Duodenal mucosa (tissue), 2 donors: ENCODE measurements around the gene HOXC12.

Experiments
- H3K27ac ChIP-seq: one replicate; pipeline ENCODE4 v1.7.0; 2013; ENCODE audit warnings: low read depth, low read length
- H3K27me3 ChIP-seq, 2 donors: one replicate each; pipeline ENCODE4 v1.7.0; 2013; ENCODE audit warnings: low read length in 2 of 2, control low read depth in 1 of 2; ENCODE audit not compliant: insufficient read depth in 2 of 2, control insufficient read depth in 1 of 2
- H3K36me3 ChIP-seq, 2 donors: one replicate each; pipeline ENCODE4 v1.7.0; 2013; ENCODE audit warnings: low read length in 2 of 2, control low read depth in 1 of 2; ENCODE audit not compliant: insufficient read depth in 2 of 2, control insufficient read depth in 1 of 2
- H3K4me1 ChIP-seq, 2 donors: one replicate each; pipeline ENCODE4 v1.7.0; 2013; ENCODE audit warnings: low read length in 2 of 2, control low read depth in 1 of 2; ENCODE audit not compliant: insufficient read depth in 2 of 2, control insufficient read depth in 1 of 2
- H3K4me3 ChIP-seq, 2 donors: one replicate each; pipeline ENCODE4 v1.7.0; 2013; ENCODE audit warnings: low read length in 2 of 2, low read depth in 1 of 2
- H3K9ac ChIP-seq, 2 donors: one replicate each; pipeline ENCODE4 v1.7.0; 2013; ENCODE audit warnings: low read length in 2 of 2, low read depth in 1 of 2
- H3K9me3 ChIP-seq, 2 donors: one replicate each; pipeline ENCODE4 v1.7.0; 2013; ENCODE audit warnings: low read length in 2 of 2, control low read depth in 1 of 2; ENCODE audit not compliant: control insufficient read depth in 1 of 2

The HOXC12 gene

GRCh38 chr12:53998900-53999236, 44.2 kb downstream of the HOXC12 start:
- Histone ChIP-seq H3K27ac (no peak overlapping the region), H3K27me3 (peaks cover 91 to 99% of the 10 kb centered on the region in 2 donors), H3K4me1 (peaks cover 16 to 21% of the 10 kb centered on the region in 2 donors), H3K4me3 (no peak overlapping the region), H3K36me3 (no peaks in the 10 kb centered on the region), H3K9ac (no peak overlapping the region), H3K9me3 (no peaks in the 10 kb centered on the region)

GRCh38 chr12:53999559-54000115, 44.9 kb downstream of the HOXC12 start:
- Histone ChIP-seq H3K9me3 (no peaks in the 10 kb centered on the region), H3K27me3 (peaks cover 91 to 99% of the 10 kb centered on the region in 2 donors), H3K9ac (no peak overlapping the region), H3K4me3 (peak overlapping the region in 1 of 2 donors; percentile 45), H3K36me3 (no peaks in the 10 kb centered on the region), H3K27ac (peak overlapping the region; percentile 13), H3K4me1 (peaks cover 15% of the 10 kb centered on the region in 2 donors)

GRCh38 chr12:54000116-54001114, 45.7 kb downstream of the HOXC12 start, which contains the start of gene HOXC9:
Gene HOXC9, plus strand, starts transcription at chr12:54000161. Its CDS starts 28 bp downstream, at chr12:54000189.
- Histone ChIP-seq H3K27ac (peak within 1 kb of the TSS; percentile 13), H3K27me3 (peaks cover 91 to 99% of the 10 kb centered on the region in 2 donors), H3K4me3 (peak within 1 kb of the TSS in 1 of 2 donors; percentile 45), H3K9ac (no peak within 1 kb of the TSS), H3K36me3 (no peaks in the 10 kb centered on the region), H3K9me3 (no peaks in the 10 kb centered on the region), H3K4me1 (peaks cover 7 to 8% of the 10 kb centered on the region in 2 donors)

- no peak overlapping the region for H3K9ac ChIP-seq
- no peaks in the 10 kb centered on the region for H3K9me3 ChIP-seq
- H3K36me3 ChIP-seq = no peaks in the 10 kb centered on the region
- H3K4me1 ChIP-seq = peaks cover 5 to 6% of the 10 kb centered on the region in 2 donors
- H3K27ac ChIP-seq = no peak overlapping the region
- H3K27me3 ChIP-seq = peaks cover 93 to 98% of the 10 kb centered on the region in 2 donors
- H3K4me3 ChIP-seq = no peak overlapping the region
Observed at GRCh38 chr12:54001283-54002187, 46.8 kb downstream of the HOXC12 start.

- peaks cover 93 to 98% of the 10 kb centered on the region in 2 donors for H3K27me3 ChIP-seq
- no peak overlapping the region for H3K4me3 ChIP-seq
- no peaks in the 10 kb centered on the region for H3K36me3 ChIP-seq
- no peak overlapping the region for H3K27ac ChIP-seq
- H3K4me1 ChIP-seq = peaks cover 9% of the 10 kb centered on the region in 2 donors
- no peaks in the 10 kb centered on the region for H3K9me3 ChIP-seq
- no peak overlapping the region for H3K9ac ChIP-seq
Observed at GRCh38 chr12:54002278-54002914, 47.7 kb downstream of the HOXC12 start.

- no peak overlapping the region for H3K27ac ChIP-seq
- no peak overlapping the region for H3K9ac ChIP-seq
- H3K9me3 ChIP-seq = no peaks in the 10 kb centered on the region
- no peak overlapping the region for H3K4me3 ChIP-seq
- H3K36me3 ChIP-seq = no peaks in the 10 kb centered on the region
- peaks cover 93 to 98% of the 10 kb centered on the region in 2 donors for H3K27me3 ChIP-seq
- peaks cover 9% of the 10 kb centered on the region in 2 donors for H3K4me1 ChIP-seq
Observed at GRCh38 chr12:54002915-54003389, 48.2 kb downstream of the HOXC12 start.

GRCh38 chr12:54003625-54004024, 48.9 kb downstream of the HOXC12 start:
- Histone ChIP-seq H3K9me3 (no peaks in the 10 kb centered on the region), H3K4me3 (no peak overlapping the region), H3K27me3 (peaks cover 91 to 97% of the 10 kb centered on the region in 2 donors), H3K27ac (no peak overlapping the region), H3K4me1 (peaks cover 9% of the 10 kb centered on the region in 2 donors), H3K9ac (no peak overlapping the region), H3K36me3 (no peaks in the 10 kb centered on the region)

- H3K4me1 ChIP-seq = peaks cover 9 to 11% of the 10 kb centered on the region in 2 donors
- H3K27me3 ChIP-seq = peaks cover 88 to 93% of the 10 kb centered on the region in 2 donors
- H3K4me3 ChIP-seq = no peak overlapping the region
- H3K9me3 ChIP-seq = no peaks in the 10 kb centered on the region
- no peak overlapping the region for H3K9ac ChIP-seq
- H3K27ac ChIP-seq = no peak overlapping the region
- H3K36me3 ChIP-seq = no peaks in the 10 kb centered on the region
Observed at GRCh38 chr12:54004063-54004840, 49.5 kb downstream of the HOXC12 start.
